Measurements from ENCODE around the gene UCMA.
"Not testable (repeated sequence)": the region's sequence is repeated elsewhere in the genome, so short reads cannot be mapped to it uniquely, and the experiment has no call there.

UCMA gene, protein sequence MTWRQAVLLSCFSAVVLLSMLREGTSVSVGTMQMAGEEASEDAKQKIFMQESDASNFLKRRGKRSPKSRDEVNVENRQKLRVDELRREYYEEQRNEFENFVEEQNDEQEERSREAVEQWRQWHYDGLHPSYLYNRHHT

GRCh38 chr10:13234172-13234571, at the start of gene UCMA:
Gene UCMA (minus strand): TSS chr10:13234374. CDS start chr10:13234258, 116 bp downstream.
- no peak for DNase-seq

GRCh38 chr10:13282348-13282747, 48.2 kb upstream of the UCMA start:
- not testable (repeated sequence) for DNase-seq

GRCh38 chr10:13276749-13277365, 42.7 kb upstream of the UCMA start:
- no peak for DNase-seq

GRCh38 chr10:13276146-13276545, 42.0 kb upstream of the UCMA start:
- not testable (repeated sequence) for DNase-seq

- DNase-seq, result peak in 52 of 56 donors; percentile 8 to 86 (median 57)
These were observed 38.0 kb upstream of the UCMA start for GRCh38 chr10:13272164-13272571.

GRCh38 chr10:13271552-13272163, 37.5 kb upstream of the UCMA start:
- DNase-seq, result peak in 26 of 56 donors; percentile 1 to 45 (median 8)

DNA sequence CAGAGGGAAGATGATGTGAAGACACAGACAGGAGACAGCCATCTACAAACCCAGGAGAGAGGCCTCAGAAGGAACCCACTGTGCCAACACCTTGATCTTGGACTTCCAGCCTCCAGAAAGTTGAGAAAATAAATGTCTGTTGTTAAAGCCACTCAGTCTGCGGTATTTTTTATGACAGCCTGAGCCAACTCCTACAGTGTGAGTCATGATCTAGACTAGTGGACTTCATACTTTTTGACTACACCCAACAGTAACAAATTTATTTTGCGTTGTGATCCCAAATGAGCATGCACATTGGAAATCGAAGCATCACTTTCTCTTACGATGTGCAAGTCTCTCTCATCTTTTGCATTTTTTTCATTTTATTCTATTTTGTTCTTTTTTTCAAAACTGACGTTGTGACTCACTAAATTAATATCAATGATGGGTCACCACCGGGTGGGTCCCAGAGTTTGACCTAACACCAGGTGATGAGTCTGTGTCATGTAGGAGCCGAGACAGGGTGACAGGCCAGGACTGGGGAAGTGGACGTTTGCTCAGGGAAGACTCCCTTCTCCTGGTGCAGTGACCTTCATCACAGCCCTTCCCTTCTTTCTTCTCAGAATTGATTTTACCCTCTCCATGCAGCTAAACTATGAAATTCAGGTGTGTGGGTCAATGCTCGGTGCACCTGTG, 36.8 kb upstream of the UCMA start:
- no peak for DNase-seq

GRCh38 chr10:13268841-13269240, 34.7 kb upstream of the UCMA start:
- no peak for DNase-seq

DNA sequence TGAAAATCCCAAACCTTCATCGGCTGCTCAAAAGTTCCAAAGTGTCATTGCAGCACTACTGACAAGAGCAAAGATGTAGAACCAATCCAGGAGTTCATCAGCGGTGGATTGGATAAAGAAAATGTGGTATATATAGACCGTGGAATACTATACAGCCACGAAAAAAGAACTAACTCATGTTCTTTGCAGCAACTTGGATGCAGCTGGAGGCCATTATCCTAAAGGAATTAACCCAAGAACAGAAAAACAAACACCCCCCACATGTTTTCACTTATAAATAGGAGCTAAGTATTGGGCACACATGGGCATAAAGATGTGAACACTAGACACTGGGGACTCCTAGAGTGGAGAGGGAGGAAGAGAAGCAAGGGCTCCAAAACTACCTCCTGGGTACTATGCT, 34.1 kb upstream of the UCMA start:
- no peak for DNase-seq

GRCh38 chr10:13263591-13263990, 29.4 kb upstream of the UCMA start:
- DNase-seq, result no peak

DNA sequence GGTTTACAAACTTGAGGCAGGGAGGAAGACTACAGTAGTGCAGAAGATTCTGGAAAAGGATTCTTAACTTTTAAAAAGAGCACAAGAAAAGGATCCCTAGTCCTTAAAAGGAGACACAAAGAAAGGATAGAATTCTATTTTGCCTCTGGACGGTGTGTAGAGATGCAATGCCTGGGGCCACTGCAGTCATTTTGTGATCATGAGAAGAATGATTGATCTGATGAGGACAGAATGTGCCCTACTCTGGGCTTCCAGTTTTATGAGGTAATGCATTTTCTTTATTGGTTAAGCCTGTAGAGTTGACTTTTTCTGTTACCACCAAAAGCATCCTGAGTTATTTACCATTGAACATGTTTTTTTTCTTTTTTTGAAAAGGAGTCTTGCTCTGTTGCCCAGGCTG, 28.3 kb upstream of the UCMA start:
- no peak for DNase-seq

GRCh38 chr10:13257621-13258140, 23.5 kb upstream of the UCMA start:
- DNase-seq, result no peak

- DNase-seq, result no peak
These were observed 22.5 kb upstream of the UCMA start for GRCh38 chr10:13256627-13257026.

GRCh38 chr10:13253726-13254125, 19.6 kb upstream of the UCMA start:
- no peak for DNase-seq

DNA sequence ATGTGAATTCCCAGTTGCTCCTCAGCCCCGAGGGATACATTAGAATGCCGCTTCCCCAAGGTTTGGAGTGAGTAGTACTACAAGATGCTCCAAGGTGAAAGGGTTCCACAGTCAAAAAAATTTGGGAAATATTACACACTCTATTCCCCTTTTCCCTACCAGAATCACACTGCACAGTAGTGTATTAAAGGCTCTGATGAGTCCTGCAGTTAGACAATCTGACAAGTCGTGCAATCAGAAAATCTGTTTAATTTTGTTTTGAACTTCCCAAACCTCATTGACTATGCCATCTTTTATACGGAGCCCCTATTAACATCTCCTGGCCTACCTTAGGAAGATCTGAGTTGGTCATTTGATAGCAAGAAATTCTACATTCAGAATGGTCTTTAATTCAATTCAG, 13.6 kb upstream of the UCMA start:
- DNase-seq, result no peak

DNA sequence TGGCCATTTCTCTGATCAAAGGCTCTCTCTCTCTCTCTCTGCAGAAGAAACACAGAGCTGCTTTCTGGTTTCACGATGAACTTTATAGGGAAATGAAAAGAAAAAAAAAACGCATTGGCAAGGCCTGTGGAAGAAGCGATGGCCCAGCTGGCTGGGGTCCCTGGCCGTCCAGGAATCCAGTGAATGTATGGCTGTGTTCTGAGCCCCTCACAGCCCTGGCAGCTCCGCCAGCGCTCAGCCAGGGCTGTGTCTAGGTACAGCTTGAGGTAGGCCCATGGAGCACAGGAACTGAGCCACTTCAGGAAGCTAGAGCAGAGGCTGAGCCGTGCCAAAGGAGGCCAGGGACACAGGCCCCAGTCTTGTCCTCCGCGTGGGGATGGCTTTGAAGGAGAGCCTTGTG, 13.1 kb upstream of the UCMA start:
- DNase-seq, result peak in 1 of 56 donors; percentile 3

DNA sequence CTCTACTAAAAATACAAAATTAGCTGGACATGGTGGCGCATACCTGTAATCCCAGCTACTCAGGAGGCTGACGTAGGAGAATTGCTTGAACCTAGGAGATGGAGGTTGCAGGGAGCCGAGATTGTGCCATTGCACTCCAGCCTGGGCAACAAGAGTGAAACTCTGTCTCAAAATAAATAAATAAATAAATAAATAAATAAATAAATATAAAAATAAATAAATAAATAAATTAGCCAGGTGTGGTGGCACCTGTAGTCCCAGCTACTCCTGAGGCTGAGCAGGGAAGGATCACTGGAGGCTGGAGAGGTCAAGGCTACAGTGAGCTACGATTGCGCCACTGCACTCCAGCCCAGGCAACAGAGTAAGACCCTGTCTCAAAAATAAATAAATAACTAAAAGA, 8.1 kb upstream of the UCMA start:
- not testable (repeated sequence) for DNase-seq

DNA sequence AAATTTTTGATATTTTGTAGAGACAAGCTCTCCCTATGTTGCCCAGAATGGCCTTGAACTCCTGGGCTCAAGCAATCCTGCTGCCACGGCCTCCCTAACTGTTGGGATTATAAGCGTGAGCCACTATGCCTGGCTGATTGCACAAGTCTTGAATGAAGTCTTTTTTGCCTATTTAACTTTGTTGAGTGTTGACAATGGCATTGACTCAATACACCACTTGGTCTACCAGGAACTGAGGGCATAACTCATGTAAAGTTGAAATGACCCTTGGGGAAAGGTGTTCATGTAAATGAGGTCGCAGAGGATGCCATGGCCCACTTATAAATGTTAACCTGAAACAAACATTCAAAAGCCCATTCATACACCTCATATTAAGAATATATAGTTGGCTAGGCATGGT, 7.4 kb upstream of the UCMA start:
- no peak for DNase-seq

GRCh38 chr10:13239923-13240322, 5.7 kb upstream of the UCMA start:
- no peak for DNase-seq

- DNase-seq, result no peak
These were observed 4.3 kb upstream of the UCMA start for GRCh38 chr10:13238271-13239077.

GRCh38 chr10:13236638-13237037, 2.5 kb upstream of the UCMA start:
- DNase-seq, result no peak

Data from nucleus accumbens (tissue), 56 donors.